ENCODE data around the gene ARSD. TPM values are rescaled to one million over a fixed set of nuclear protein-coding genes. Genes with fewer than 3 reads are reported as not detected.
A peak's percentile ranks its signal among the peaks of the same experiment; 100 is the strongest.
"Not testable (repeated sequence)": the region's sequence is repeated elsewhere in the genome, so short reads cannot be mapped to it uniquely, and the experiment has no call there.

ARSD gene
- total RNA-seq, 1 donor from 2014 or later, result 2.5 TPM

DNA sequence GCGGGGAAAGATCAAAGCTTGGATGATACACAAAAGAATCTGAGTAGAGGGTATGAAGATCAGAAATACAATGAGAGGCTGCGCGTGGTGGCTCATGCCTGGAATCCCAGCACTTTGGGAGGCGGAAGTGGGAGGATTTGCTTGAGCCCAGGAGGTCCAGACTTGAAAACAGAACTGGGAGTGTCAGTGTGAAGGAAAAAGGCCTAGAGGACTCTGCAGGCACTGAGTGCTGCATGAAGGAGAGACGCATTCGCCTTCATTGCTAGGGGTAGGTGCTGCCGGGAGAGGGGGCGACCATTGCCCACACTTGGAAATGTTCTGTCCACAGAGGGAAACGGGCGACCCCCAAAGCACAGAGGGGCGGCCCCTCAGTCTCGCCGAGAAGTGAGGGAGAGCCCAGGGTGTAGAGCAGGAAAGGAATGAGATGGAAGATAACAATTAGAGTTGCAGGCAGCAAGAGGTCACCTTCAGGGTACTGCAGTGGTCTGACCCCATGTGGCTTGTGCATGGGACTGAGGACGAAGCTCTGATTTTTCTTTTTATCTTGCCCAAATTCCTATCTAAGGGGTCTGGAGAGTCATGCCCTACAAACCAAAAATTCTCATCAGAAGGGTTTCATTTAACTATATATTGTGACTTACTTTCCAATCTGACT is 31.8 kb upstream of the ARSD start:
- Mint-ChIP-seq H3K4me3 (no peak overlapping the region), H3K27me3 (ENCODE audit: insufficient read depth) (no peaks in the 10 kb centered on the region), H3K36me3 (ENCODE audit: low read depth) (no peaks in the 10 kb centered on the region), H3K4me1 (ENCODE audit: low read depth) (no peaks in the 10 kb centered on the region), H3K9me3 (no peaks in the 10 kb centered on the region), H3K27ac (no peak overlapping the region)
- intact Hi-C loops (cut with micrococcal nuclease), result no loop called here
- DNase-seq (ENCODE audit: low spot score), result no peak

DNA sequence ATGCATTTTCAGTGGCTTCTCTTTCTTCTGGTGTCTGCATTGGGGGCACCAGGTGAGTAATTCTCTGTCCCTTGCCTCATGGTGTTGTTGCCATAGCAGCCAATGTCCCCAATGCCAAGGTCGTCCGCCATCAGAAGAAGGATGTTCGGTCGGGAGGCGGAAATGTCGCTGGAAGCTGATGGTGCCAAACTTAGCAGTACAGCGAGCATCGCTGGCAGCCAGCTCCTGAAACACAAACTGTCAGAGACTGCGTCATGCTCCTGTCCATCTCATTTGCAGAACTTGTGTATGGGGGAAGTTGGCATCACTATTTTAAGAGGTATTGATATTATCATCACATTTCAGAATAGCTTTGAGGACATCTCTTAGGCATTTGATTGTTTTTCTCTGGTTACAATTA is 29.1 kb upstream of the ARSD start:
- H3K4me1 Mint-ChIP-seq (ENCODE audit: low read depth), result no peaks in the 10 kb centered on the region
- H3K27me3 Mint-ChIP-seq (ENCODE audit: insufficient read depth), result no peaks in the 10 kb centered on the region
- H3K4me3 Mint-ChIP-seq, result no peak overlapping the region
- DNase-seq (ENCODE audit: low spot score), result no peak
- H3K9me3 Mint-ChIP-seq, result no peaks in the 10 kb centered on the region
- intact Hi-C loops (cut with micrococcal nuclease), result no loop called here
- no peak overlapping the region for H3K27ac Mint-ChIP-seq
- H3K36me3 Mint-ChIP-seq (ENCODE audit: low read depth), result no peaks in the 10 kb centered on the region

DNA sequence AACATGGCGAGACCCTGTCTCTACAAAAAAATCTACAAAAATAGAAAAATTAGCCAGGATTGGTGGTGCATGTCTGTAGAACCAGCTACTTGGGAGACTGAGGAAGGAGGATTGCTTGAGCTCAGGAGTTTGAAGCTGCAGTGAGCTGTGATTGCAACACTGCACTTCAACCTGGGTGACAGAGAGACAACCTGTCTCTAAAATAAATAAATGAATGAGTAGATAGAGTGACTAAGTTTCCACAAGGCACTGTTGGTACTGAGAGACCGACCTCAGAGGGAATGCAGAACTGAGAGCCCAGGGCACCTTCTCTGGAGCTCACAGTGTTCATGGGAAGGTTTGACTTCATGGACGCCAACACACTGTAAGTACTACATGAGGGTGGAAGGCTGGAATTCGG is 26.7 kb upstream of the ARSD start:
- Mint-ChIP-seq H3K4me3 (no peak overlapping the region), H3K27ac (no peak overlapping the region), H3K4me1 (ENCODE audit: low read depth) (no peaks in the 10 kb centered on the region), H3K27me3 (ENCODE audit: insufficient read depth) (no peaks in the 10 kb centered on the region), H3K36me3 (ENCODE audit: low read depth) (no peaks in the 10 kb centered on the region), H3K9me3 (no peaks in the 10 kb centered on the region)
- intact Hi-C loops (cut with micrococcal nuclease), result no loop called here
- DNase-seq (ENCODE audit: low spot score), result no peak

DNA sequence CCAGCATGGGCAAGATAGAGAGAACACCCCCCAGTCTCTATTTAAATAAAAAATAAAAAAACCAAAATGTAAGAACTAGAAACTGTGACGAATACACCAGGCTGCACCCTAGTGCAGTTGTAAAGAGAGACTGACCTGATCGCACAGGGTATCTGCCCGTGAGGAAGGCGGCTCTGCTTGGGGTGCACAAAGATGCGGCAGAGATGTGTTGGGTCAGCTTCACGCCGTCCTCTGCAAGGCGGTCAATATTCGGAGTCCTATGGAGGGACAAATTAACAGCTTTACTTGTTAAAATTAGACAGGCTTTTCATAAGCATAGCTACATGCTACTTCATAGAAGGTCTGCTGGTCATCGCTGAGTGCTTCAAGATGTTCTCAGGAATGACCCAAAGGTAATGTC is 26.1 kb upstream of the ARSD start:
- Mint-ChIP-seq H3K4me3 (no peak overlapping the region), H3K9me3 (no peaks in the 10 kb centered on the region), H3K36me3 (ENCODE audit: low read depth) (no peaks in the 10 kb centered on the region), H3K4me1 (ENCODE audit: low read depth) (no peaks in the 10 kb centered on the region), H3K27me3 (ENCODE audit: insufficient read depth) (no peaks in the 10 kb centered on the region), H3K27ac (no peak overlapping the region)
- intact Hi-C loops (cut with micrococcal nuclease), result no loop called here
- DNase-seq (ENCODE audit: low spot score), result no peak

DNA sequence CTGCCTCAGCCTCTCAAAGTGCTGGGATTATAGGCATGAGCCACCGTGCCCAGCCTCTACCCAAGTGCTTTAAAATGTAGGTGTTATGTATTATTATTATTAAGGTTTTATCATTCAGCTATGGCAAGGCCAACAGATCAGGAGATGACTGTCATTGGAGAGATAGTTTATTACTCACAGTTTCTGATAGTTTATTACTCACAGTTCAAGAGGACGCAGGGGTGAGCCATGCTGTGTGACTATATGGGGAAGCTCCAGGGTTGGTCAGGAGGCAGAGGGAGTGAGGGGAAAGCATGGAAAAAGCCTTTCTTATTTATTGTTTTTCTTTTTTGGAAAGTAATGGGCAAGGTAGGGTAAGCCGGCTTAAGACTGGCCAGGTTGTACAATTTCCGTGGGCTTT is 25.4 kb upstream of the ARSD start:
- Mint-ChIP-seq H3K27me3 (ENCODE audit: insufficient read depth) (no peaks in the 10 kb centered on the region), H3K36me3 (ENCODE audit: low read depth) (no peaks in the 10 kb centered on the region)

DNA sequence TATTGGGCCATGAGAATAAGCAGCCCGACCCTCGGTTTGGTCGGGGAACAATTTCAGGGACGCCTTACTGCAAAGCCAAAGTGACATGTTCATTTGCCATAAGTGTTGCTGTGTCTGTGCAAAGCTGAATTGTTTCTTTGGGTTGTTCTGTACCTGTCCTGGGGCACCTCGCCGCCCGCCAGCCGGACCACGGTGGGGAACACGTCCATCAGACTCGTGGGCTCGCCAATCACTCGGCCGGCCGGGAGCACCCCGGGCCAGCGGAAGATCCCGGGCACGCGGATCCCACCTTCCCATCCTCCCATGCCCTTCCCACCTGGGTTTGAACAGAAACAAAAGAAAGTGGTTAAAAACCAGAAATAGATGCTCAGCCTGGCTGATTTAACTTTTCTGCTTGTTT is 8.8 kb upstream of the ARSD start:
- H3K4me1 Mint-ChIP-seq (ENCODE audit: low read depth); H3K27me3 Mint-ChIP-seq (ENCODE audit: insufficient read depth); H3K9me3 Mint-ChIP-seq; H3K36me3 Mint-ChIP-seq (ENCODE audit: low read depth); H3K4me3 Mint-ChIP-seq; intact Hi-C loops (cut with micrococcal nuclease); H3K27ac Mint-ChIP-seq; DNase-seq (ENCODE audit: low spot score): not testable (repeated sequence)

More for the DNA sequence above, 25.4 kb upstream of the ARSD start:
- Mint-ChIP-seq H3K27ac (no peak overlapping the region), H3K4me3 (no peak overlapping the region), H3K9me3 (no peaks in the 10 kb centered on the region), H3K4me1 (ENCODE audit: low read depth) (no peaks in the 10 kb centered on the region)
- intact Hi-C loops (cut with micrococcal nuclease), result no loop called here
- DNase-seq (ENCODE audit: low spot score), result no peak

DNA sequence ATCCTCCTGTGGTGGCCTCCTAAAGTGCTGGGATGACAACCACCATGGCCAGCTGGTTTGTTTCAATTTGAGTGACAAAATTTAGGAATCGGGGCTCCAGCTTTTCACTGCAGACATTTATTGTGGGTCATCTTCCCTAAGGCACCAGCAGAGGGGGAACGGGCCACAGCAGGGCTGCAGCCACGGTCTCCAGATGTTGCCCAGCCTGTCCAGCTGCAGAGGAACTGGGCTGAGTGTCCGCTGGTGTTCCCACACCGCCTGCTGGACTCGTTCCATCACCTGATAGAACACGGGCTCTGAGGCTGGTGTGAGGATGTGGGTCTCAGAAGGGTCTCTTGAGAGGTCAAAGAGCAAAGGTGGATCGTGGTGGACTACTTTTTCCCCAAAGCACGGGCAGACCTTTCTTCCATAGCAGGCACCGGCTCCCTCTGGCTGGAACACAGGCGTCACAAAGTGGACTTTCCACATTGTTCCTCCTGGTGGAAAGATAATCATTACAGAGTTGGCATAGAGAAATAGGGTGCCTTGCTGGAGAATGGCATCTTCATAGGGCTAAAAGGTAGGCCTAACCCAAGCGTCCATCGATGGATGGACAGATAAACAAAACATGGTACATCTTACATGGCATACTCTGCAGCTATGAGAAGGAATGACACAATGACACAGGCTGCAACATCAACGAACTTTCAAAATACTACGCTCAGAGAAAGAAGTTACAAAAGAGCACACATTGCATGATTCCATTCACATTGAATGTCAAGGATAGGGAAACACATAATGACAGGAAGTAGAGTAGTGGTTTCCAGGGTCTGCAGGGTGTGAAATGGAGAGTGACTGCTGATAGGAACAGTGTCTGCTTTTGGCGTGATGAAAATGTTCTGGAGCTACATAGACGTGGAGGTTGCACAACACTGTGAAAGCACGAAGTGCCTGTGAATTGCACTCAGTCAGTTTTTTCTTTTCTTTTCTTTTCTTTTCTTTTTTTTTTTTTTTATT is 5.9 kb upstream of the ARSD start:
- Mint-ChIP-seq H3K27me3 (ENCODE audit: insufficient read depth) (no peaks in the 10 kb centered on the region), H3K4me1 (ENCODE audit: low read depth) (peaks cover 5% of the 10 kb centered on the region), H3K27ac (no peak overlapping the region), H3K4me3 (no peak overlapping the region), H3K9me3 (no peaks in the 10 kb centered on the region), H3K36me3 (ENCODE audit: low read depth) (no peaks in the 10 kb centered on the region)
- no peak for DNase-seq (ENCODE audit: low spot score)
- intact Hi-C loops (cut with micrococcal nuclease), result no loop called here

DNA sequence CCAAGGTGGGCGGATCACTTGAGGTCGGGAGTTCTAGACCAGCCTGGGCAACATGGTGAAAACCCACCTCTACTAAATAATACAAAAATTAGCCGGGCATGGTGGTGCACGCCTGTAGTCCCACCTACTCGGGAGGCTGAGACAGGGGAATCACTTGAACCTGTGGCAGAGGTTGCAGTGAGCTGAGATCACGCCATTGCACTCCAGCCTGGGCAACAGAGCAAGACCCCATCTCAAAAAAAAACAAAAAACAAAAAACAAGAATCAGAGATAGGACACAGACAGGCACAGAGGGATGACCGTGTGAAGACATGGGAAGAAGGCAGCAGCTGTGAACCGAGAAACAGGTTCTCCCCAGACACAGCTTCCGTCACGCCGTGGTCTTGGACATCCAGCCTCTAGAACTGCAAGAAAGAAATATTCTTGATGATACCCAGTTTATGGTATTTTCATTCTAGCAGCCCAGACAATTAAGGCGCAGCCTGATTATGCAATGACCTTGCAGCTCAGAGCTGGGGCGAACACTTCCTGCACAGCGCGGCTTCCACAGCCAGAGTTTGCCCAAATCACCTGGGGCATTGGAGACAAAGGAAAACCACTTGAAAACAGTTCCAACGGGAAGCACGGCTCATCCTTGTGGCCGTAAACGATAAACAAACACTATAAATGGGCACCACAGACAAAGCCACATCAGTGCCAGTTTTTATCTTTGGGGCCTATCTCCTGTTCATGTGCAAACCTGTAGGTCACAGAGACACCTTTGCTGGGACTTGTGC is 4.2 kb upstream of the ARSD start:
- Mint-ChIP-seq H3K27ac (no peak overlapping the region), H3K9me3 (no peaks in the 10 kb centered on the region), H3K27me3 (ENCODE audit: insufficient read depth) (no peaks in the 10 kb centered on the region), H3K4me3 (no peak overlapping the region), H3K36me3 (ENCODE audit: low read depth) (no peaks in the 10 kb centered on the region), H3K4me1 (ENCODE audit: low read depth) (peaks cover 5% of the 10 kb centered on the region)
- intact Hi-C loops (cut with micrococcal nuclease), result no loop called here
- DNase-seq (ENCODE audit: low spot score), result no peak

DNA sequence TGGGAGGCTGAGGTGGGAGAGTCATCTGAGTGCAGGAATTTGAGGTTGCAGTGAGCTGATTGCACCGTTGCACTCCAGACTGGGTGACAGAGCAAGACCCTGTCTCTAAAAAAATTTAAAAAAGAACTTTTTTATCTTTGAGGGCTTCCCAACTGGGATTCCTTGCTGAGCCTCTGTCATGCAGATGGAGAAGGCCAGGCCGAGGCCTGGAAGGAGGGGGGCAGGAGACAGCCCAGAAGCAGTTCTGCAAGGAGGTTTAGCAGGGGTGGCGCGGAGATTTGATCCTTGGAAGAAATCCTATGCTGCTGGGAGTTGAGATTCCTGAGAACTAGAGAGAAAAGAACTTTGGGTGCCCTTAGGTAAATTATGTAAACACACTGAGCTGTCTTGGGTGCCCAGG is 2.5 kb upstream of the ARSD start:
- Mint-ChIP-seq H3K27ac (no peak overlapping the region), H3K4me3 (no peak overlapping the region), H3K4me1 (ENCODE audit: low read depth) (peaks cover 5% of the 10 kb centered on the region), H3K9me3 (no peaks in the 10 kb centered on the region), H3K36me3 (ENCODE audit: low read depth) (no peaks in the 10 kb centered on the region), H3K27me3 (ENCODE audit: insufficient read depth) (no peaks in the 10 kb centered on the region)
- intact Hi-C loops (cut with micrococcal nuclease), result no loop called here
- DNase-seq (ENCODE audit: low spot score), result no peak

DNA sequence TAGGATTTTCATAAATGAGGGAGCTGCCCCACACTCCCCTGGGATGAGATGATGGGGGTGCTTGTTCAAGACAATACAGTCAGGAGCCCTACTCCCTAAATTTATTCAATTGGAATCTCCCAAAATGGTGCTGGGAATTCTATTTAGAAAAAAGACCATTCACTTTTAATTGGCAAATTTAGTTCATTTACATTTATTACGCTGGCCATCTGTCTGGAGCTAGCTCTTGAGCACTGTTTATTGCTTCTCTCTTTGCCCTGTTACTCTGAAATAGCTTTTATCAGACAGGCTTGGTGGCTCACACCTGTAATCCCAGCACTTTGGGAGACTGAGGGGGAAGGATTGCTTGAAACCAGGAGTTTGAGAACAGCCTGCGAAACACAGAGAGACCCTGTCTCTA is 2.0 kb upstream of the ARSD start:
- no peak for DNase-seq (ENCODE audit: low spot score)
- no peak overlapping the region for H3K27ac Mint-ChIP-seq
- intact Hi-C loops (cut with micrococcal nuclease), result no loop called here
- H3K4me3 Mint-ChIP-seq, result no peak overlapping the region
- H3K4me1 Mint-ChIP-seq (ENCODE audit: low read depth), result peaks cover 5% of the 10 kb centered on the region
- H3K36me3 Mint-ChIP-seq (ENCODE audit: low read depth), result no peaks in the 10 kb centered on the region
- H3K9me3 Mint-ChIP-seq, result no peaks in the 10 kb centered on the region
- no peaks in the 10 kb centered on the region for H3K27me3 Mint-ChIP-seq (ENCODE audit: insufficient read depth)

DNA sequence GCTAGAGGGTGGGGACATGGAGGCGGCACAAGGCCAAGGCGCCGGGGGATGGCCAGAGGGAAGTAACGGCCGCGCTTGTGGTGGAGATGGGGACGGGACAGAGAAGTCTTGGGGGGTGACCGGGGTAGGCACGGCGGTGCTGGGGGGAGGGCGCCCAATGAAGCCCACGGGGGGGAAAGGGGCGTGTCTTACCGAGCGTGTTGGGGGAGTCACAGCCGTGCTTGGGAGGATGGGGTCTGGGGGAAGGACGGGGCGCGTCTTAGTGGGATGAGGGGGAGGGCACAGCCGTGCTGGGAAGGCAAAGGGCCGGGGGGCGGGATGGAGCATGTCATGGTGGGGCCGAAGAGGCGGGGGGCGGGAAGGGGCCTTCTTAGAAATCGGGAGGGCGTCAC is 952 bp downstream of the ARSD start:
- intact Hi-C loops (cut with micrococcal nuclease), result no loop called here

DNA sequence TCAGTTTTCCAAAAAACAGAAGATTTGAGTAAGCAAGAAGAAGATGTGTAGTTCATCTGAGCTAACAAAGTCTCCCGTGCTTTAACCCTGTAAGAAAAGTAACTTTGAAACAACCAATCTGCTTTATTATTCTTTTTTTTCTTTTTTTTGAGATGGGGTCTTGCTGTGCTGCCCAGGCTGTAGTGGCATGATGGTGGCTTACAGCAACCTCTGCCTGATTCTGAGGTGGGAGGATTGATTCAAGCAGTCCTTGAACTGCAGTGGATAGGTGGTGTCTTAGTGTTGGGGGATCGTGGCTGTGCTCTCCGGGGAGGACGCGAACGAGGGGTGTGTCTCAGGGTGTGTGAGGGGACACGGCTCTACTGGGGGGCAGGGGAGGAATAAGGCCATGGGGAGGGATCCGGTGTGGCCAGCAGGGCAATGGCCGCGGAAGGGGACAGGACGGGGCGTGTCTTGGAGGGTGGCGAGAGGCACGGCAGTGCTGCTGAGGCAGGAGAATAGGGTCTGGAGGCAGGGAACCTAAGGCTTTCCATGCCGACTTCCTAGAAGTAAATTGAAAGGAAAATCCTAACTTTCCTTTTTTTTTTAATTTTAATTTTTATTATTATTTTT is 2.4 kb downstream of the ARSD start:
- peaks cover 5% of the 10 kb centered on the region for H3K4me1 Mint-ChIP-seq (ENCODE audit: low read depth)
- no peak overlapping the region for H3K4me3 Mint-ChIP-seq

More for the DNA sequence above, 952 bp downstream of the ARSD start:
- Mint-ChIP-seq H3K27ac (no peak overlapping the region), H3K36me3 (ENCODE audit: low read depth) (no peaks in the 10 kb centered on the region), H3K4me1 (ENCODE audit: low read depth) (peaks cover 5% of the 10 kb centered on the region), H3K4me3 (peak overlapping the region; percentile 45), H3K27me3 (ENCODE audit: insufficient read depth) (no peaks in the 10 kb centered on the region), H3K9me3 (no peaks in the 10 kb centered on the region)
- DNase-seq (ENCODE audit: low spot score), result no peak

More for the DNA sequence above, 2.4 kb downstream of the ARSD start:
- no peaks in the 10 kb centered on the region for H3K36me3 Mint-ChIP-seq (ENCODE audit: low read depth)
- H3K27me3 Mint-ChIP-seq (ENCODE audit: insufficient read depth), result no peaks in the 10 kb centered on the region
- intact Hi-C loops (cut with micrococcal nuclease), result no loop called here
- no peaks in the 10 kb centered on the region for H3K9me3 Mint-ChIP-seq
- no peak for DNase-seq (ENCODE audit: low spot score)
- H3K27ac Mint-ChIP-seq, result no peak overlapping the region

All from activated T-helper 1 cell treated with anti-CD3 and anti-CD28 coated beads, Interleukin-12 subunit alpha, Interleukin-12 subunit beta, Interleukin-2, Interleukin-4 antibody, amounts not matched to agents 30 ng/mL and 10 ng/mL and 1 ng/mL, durations not matched to agents 14 hours and 24 hours and 36 hours (primary cell).